Measurements from ENCODE around the gene CEACAM19. TPM values are rescaled to one million over a fixed set of nuclear protein-coding genes. Genes with fewer than 3 reads are reported as not detected.

The CEACAM19 gene
- total RNA-seq, 1 experiment from 2014 or later, result not detected

- DNase-seq (ENCODE audit: low read depth), result peak; percentile 92
- in situ Hi-C loops (cut with HindIII; ENCODE audit: low pct_unique_long_range_greater_than_20kb, low sequenced_read_pairs), result no loop called here
Measured at GRCh38 chr19:44643605-44644401, 27.5 kb upstream of the CEACAM19 start, which contains the start of gene PVR. Gene PVR (plus strand): TSS chr19:44643910. CDS start chr19:44644097, 187 bp downstream.

- DNase-seq (ENCODE audit: low read depth), result peak; percentile 75
- in situ Hi-C loops (cut with HindIII; ENCODE audit: low pct_unique_long_range_greater_than_20kb, low sequenced_read_pairs), result no loop called here
Measured at GRCh38 chr19:44644402-44645016, 26.8 kb upstream of the CEACAM19 start.

- DNase-seq (ENCODE audit: low read depth), result no peak
- in situ Hi-C loops (cut with HindIII; ENCODE audit: low pct_unique_long_range_greater_than_20kb, low sequenced_read_pairs), result no loop called here
Measured at GRCh38 chr19:44645407-44646048, 25.8 kb upstream of the CEACAM19 start.

GRCh38 chr19:44646049-44646416, 25.2 kb upstream of the CEACAM19 start:
- no peak for DNase-seq (ENCODE audit: low read depth)
- in situ Hi-C loops (cut with HindIII; ENCODE audit: low pct_unique_long_range_greater_than_20kb, low sequenced_read_pairs), result no loop called here

- in situ Hi-C loops (cut with HindIII; ENCODE audit: low pct_unique_long_range_greater_than_20kb, low sequenced_read_pairs), result no loop called here
- DNase-seq (ENCODE audit: low read depth), result no peak
Measured at GRCh38 chr19:44647144-44647543, 24.1 kb upstream of the CEACAM19 start.

- in situ Hi-C loops (cut with HindIII; ENCODE audit: low pct_unique_long_range_greater_than_20kb, low sequenced_read_pairs), result no loop called here
- DNase-seq (ENCODE audit: low read depth), result peak; percentile 39
Measured at GRCh38 chr19:44648631-44649251, 22.5 kb upstream of the CEACAM19 start.

- DNase-seq (ENCODE audit: low read depth), result no peak
- in situ Hi-C loops (cut with HindIII; ENCODE audit: low pct_unique_long_range_greater_than_20kb, low sequenced_read_pairs), result no loop called here
Measured at GRCh38 chr19:44649578-44650145, 21.6 kb upstream of the CEACAM19 start.

- no peak for DNase-seq (ENCODE audit: low read depth)
- in situ Hi-C loops (cut with HindIII; ENCODE audit: low pct_unique_long_range_greater_than_20kb, low sequenced_read_pairs), result no loop called here
Measured at GRCh38 chr19:44653343-44653742, 17.9 kb upstream of the CEACAM19 start.

- in situ Hi-C loops (cut with HindIII; ENCODE audit: low pct_unique_long_range_greater_than_20kb, low sequenced_read_pairs), result no loop called here
- DNase-seq (ENCODE audit: low read depth), result no peak
Measured at GRCh38 chr19:44653977-44654774, 17.1 kb upstream of the CEACAM19 start.

- no peak for DNase-seq (ENCODE audit: low read depth)
- in situ Hi-C loops (cut with HindIII; ENCODE audit: low pct_unique_long_range_greater_than_20kb, low sequenced_read_pairs), result no loop called here
Measured at GRCh38 chr19:44657211-44657921, 13.9 kb upstream of the CEACAM19 start.

GRCh38 chr19:44658069-44658733, 13.1 kb upstream of the CEACAM19 start:
- no peak for DNase-seq (ENCODE audit: low read depth)
- in situ Hi-C loops (cut with HindIII; ENCODE audit: low pct_unique_long_range_greater_than_20kb, low sequenced_read_pairs), result no loop called here

- no peak for DNase-seq (ENCODE audit: low read depth)
- in situ Hi-C loops (cut with HindIII; ENCODE audit: low pct_unique_long_range_greater_than_20kb, low sequenced_read_pairs), result no loop called here
Measured at GRCh38 chr19:44660081-44660480, 11.2 kb upstream of the CEACAM19 start.

GRCh38 chr19:44661205-44661604, 10.1 kb upstream of the CEACAM19 start:
- in situ Hi-C loops (cut with HindIII; ENCODE audit: low pct_unique_long_range_greater_than_20kb, low sequenced_read_pairs), result no loop called here
- DNase-seq (ENCODE audit: low read depth), result no peak

GRCh38 chr19:44661904-44662303, 9.4 kb upstream of the CEACAM19 start:
- DNase-seq (ENCODE audit: low read depth), result no peak
- in situ Hi-C loops (cut with HindIII; ENCODE audit: low pct_unique_long_range_greater_than_20kb, low sequenced_read_pairs), result no loop called here

- in situ Hi-C loops (cut with HindIII; ENCODE audit: low pct_unique_long_range_greater_than_20kb, low sequenced_read_pairs), result no loop called here
Measured at GRCh38 chr19:44662691-44663385, 8.4 kb upstream of the CEACAM19 start.

GRCh38 chr19:44663996-44664395, 7.3 kb upstream of the CEACAM19 start:
- no peak for DNase-seq (ENCODE audit: low read depth)
- in situ Hi-C loops (cut with HindIII; ENCODE audit: low pct_unique_long_range_greater_than_20kb, low sequenced_read_pairs), result no loop called here

More at GRCh38 chr19:44662691-44663385, 8.4 kb upstream of the CEACAM19 start:
- DNase-seq (ENCODE audit: low read depth), result no peak

Data from Caki2 (cell line).